GM18517 (cell line): ENCODE results near the gene FKBP8.

Source experiments
- ATAC-seq: cut with Tn5 transposase; IDR thresholded peaks from one replicate; pipeline ENCODE4 v1.9.1; 2021; ENCODE audit warnings: mild to moderate bottlenecking, moderate library complexity; ENCODE audit not compliant: unreplicated experiment

The FKBP8 gene

DNA sequence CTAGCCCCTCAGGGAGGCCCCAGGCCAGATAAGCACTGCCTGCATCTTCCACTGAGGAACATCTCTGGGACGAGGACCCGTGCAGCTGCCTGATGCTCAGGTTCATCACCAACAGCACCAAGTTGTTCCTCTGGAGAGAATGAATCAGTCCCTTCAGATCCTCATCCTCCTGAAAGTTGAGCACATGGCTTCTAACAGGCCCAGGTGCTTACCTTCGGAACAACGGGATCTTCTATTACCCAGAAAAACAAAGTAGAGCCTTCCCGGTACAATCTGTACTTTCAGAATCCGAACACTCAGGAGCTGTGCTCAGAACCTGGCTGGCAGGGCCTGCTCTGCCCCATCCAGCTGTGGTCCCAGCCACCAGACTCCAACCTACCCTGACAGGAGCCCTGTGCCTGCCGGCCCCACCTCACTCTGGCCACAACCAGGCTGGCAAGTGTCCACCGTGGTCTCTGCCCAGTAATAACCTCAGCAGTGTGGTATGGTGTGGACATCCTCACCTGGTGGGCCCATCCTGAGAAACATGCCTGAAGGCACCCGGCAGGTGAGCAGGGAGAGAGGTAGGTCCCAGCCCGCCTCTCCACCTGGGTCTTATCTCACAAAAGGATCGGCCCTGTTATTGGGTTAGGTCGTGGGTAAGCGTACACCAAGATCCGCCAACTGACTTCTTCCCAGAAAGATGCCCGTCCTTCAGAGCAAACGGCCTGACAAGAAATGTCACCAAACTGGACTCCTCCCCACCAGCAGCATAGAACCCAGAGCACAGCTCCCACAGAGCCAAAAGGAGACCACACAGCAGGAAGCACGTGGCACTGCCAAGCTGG is 55.6 kb downstream of the FKBP8 start:
- no peak for ATAC-seq

DNA sequence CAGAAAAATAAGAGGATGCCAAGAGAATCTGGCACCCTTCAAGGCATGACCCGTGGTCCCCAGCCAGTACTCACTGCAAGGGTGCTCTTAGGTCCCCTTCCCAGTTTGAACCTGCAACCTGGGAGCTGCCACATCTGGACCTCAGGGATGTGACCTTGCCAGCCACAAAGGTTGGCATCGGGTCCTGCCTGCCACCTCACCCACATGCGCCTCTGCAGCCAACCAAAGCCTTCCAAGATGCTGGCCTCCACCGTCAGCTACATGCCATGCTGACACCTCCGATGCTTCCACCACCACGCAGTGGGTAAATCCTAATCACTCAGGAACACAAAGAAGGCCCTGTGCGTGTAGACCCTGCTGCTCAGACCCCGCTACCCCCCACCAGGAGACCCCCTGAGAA is 56.6 kb downstream of the FKBP8 start:
- ATAC-seq, result no peak

DNA sequence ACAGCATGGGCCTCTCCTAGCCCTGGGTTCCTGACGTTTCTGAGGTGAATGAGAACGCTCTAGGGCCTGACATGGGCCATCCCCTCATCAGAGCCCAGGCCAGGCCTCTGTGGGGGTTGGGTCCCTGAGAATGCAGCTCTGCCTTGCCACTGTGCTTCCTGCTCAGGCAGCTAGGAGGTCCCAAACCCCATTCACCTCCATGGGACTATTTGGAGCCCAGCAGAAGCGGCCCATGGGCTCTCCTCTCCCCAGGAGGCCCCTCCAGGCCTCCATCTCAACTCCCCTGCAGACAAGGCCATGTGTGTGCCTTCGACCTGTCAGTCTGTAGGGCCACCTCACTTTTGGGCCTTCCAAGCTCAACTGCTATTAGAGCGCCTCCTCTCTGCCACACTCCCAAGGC is 58.4 kb downstream of the FKBP8 start:
- ATAC-seq, result no peak

DNA sequence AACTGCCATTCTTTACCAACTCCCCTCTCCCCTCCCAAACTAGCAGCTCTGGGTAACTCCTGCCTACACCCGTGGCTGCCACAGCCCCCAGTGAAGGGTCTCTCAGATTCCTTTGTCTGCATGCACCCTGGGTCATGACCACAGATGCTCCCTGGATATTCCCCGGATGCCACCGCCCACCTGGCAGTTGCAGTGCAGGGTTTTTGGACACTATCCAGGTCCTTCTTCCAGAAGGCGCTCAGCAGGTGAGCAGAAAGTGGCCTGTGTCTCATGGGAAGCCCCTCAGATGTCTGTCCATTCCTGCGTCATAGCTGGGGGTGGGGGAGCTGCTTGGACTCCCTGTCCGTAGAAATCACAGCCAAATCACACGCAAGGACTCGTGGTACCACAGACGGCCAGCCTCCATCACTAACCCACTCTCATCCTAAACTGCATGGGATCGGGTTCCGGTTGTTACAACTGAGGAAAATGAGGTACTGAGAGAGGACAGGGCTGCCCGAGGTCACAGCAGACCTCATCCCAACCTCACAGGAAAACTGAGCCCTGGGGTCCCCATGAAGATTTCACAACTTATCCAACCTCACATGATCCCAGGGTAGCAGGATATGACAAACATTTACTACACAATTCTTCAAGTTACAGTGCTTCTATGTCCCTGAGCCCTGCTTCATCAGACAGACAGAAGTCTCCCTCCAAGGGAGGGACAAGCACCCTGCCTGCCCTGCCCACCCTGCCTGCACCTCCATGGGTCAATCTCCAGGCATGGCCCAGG is 60.1 kb downstream of the FKBP8 start:
- ATAC-seq, result no peak
